NCI-H510A treated with DMSO at 0.1 percent for 48 hours (cell line): ENCODE measurements around the gene ANKRD13C.

Experiments
- DNase-seq: peaks from one replicate; lab custom pipeline; 2025; lab: John Stamatoyannopoulos, UW

The ANKRD13C gene

DNA sequence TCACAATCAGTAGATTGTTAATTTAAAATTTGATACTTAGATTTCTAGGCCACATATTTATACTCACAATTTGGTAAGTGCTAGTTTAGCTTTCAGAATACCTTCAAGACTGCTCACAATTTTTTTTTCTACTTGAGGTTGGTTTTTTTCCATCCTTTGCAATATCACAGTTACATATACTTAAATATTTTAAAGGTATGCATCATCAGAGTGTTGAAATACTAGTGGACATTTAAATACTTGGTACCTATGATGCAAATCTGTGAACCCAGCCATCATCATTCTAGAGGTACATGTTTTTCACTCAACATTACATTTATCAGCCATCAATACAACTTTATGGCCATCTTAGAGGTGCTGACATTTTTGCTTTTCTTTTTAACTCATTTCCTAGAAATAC lies 143.0 kb downstream of the ANKRD13C start:
- DNase-seq, result no peak

DNA sequence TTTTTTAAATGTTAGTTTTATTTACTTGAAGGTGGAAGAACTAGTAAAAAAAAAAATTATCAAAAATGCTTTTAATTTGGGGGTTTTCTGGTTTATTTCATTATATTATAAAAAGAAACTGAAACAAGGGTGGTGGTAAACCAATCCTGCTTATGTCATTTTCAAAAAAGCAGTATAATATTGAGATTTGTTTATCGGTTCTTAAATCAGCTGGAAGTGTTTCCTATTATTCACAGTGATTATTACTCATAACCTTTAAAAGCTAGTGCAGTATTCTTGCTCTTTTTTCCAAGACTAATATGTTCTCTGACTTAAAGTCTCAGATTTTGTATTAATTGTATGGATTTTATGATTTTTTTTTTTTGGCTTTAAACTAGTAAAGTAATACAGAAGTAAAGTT lies 143.7 kb downstream of the ANKRD13C start:
- no peak for DNase-seq
